ENCODE data around the gene PARP6. TPM values are rescaled to one million over a fixed set of nuclear protein-coding genes. Genes with fewer than 3 reads are reported as not detected.

PARP6 gene
- total RNA-seq, 1 experiment from 2014 or later = 65.9 TPM

DNA sequence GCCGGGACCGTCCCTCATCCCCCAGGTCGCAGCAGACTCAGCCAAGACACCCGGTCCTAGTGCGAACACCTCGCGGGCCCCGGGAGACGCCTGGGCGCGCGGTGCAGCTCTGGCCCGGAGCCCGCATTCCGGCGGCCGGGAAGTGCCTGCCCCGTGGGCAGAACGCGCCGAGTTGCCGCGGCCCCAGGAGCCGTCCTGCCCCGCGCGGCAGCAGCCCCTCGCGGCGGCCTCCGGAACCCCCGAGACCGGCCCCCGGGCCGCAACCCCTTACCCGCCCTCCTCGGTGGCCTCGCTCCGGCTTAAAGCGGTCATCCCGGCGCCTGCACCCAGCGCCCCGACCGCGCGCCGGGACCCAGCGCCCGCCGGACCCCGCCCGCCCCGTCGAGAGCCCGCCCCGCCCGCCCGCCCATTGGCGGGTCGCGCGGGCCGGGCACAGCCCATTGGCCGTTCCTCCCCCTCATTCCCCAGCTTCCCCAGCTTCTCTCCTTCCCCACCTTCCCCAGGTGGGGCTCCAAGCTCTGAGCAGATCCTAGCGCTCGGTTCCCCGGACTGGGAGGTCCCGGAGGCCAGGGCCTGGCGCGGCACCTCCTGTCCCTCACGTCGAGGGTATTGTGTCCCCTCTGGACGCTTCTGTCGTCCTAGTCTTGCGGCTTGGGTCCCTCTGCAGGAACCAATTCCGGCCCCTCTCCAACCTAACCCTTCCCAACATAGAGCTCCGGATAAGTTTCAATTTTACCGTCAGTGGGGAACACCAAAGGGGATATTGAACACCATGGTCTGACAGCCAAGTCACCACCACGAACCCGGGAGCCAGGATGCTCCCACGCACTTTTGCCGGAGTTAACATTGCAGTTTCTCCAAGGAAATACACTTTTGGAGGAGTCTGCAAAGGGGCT lies 74.6 kb downstream of the PARP6 start, which contains the start of gene GRAMD2A:
Gene GRAMD2A (minus strand): TSS at position 328 of the 896 bp plus-strand sequence.
- Histone ChIP-seq H3K79me2 (ENCODE audit: low read depth) (0 out of 2 replicates have a peak, but pooled peaks cover 1% of the 10 kb centered on the region), H3K27ac (no peak within 1 kb of the TSS)
- intact Hi-C loops (cut with micrococcal nuclease; ENCODE audit: unreplicated experiment) = loop anchor here (2.0 kb wide), 1 partner anchor 75 kb away; the partner anchor contains the start of gene PARP6

DNA sequence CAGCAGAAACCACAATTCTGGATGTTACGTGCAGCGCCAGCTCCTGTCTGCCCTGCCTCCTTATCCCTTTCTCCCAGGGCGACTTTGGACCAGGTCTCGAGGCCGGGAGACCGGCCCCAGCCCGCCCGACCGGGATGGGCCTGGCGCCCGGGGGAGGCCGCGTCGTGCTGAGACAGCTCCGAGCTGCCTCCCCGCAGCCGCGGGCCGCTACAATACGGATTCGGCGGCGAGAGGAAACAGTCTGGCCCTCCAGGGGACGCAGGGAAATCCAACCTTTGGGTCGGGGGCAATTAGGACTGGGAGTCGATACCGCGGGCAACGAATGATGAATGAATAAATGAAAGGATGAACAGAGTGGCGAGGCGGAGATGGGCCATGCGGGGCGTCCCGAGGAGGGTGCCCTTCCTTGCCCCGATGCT lies 75.3 kb downstream of the PARP6 start:
- TF ChIP-seq EZH2 (IDR thresholded peaks at IDR 0.05; ENCODE audit: low read depth) = no peak
- TF ChIP-seq, protein P1, sequence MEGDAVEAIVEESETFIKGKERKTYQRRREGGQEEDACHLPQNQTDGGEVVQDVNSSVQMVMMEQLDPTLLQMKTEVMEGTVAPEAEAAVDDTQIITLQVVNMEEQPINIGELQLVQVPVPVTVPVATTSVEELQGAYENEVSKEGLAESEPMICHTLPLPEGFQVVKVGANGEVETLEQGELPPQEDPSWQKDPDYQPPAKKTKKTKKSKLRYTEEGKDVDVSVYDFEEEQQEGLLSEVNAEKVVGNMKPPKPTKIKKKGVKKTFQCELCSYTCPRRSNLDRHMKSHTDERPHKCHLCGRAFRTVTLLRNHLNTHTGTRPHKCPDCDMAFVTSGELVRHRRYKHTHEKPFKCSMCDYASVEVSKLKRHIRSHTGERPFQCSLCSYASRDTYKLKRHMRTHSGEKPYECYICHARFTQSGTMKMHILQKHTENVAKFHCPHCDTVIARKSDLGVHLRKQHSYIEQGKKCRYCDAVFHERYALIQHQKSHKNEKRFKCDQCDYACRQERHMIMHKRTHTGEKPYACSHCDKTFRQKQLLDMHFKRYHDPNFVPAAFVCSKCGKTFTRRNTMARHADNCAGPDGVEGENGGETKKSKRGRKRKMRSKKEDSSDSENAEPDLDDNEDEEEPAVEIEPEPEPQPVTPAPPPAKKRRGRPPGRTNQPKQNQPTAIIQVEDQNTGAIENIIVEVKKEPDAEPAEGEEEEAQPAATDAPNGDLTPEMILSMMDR (conservative IDR thresholded peaks at IDR 0.05) = no peak
- Histone ChIP-seq H3K27ac (no peak overlapping the region), H3K27me3 (ENCODE audit: insufficient read depth, low read depth) (no peaks in the 10 kb centered on the region), H3K4me2 (no peak overlapping the region), H3K79me2 (ENCODE audit: low read depth) (no peaks in the 10 kb centered on the region), H3K4me1 (replicated peaks; ENCODE audit: insufficient read depth) (peaks cover 10% of the 10 kb centered on the region), H4K20me1 (ENCODE audit: insufficient read depth) (peaks cover 20% of the 10 kb centered on the region), H3K36me3 (ENCODE audit: low read depth) (peaks cover 28% of the 10 kb centered on the region), H3F3A (ENCODE audit: insufficient read depth, low read depth) (peaks cover 67% of the 10 kb centered on the region), H3K4me3 (no peak overlapping the region), H3K9me3 (ENCODE audit: insufficient read depth, low read depth) (no peaks in the 10 kb centered on the region), H3K9me2 (ENCODE audit: insufficient read depth) (no peaks in the 10 kb centered on the region), H2AFZ (no peak overlapping the region)
- no TSS peak for BruUV-seq (replicated peaks)
- ChIA-PET CTCF (no interaction called here), POLR2A (ENCODE audit: unreplicated experiment) (no interaction called here)
- intact Hi-C loops (cut with micrococcal nuclease; ENCODE audit: unreplicated experiment) = no loop called here
- no peak for DNase-seq

More for the DNA sequence above, 74.6 kb downstream of the PARP6 start, which contains the start of gene GRAMD2A:
- H3K4me2 ChIP-seq = no peak within 1 kb of the TSS
- peaks cover 73% of the 10 kb centered on the region for H3F3A ChIP-seq (ENCODE audit: insufficient read depth, low read depth)
- no peak within 1 kb of the TSS for H2AFZ ChIP-seq
- H3K9me2 ChIP-seq (ENCODE audit: insufficient read depth) = no peaks in the 10 kb centered on the region
- no peak within 1 kb of the TSS for H3K4me3 ChIP-seq
- DNase-seq = peak in 1 of 2 experiments; percentile 52
- ChIA-PET POLR2A (ENCODE audit: unreplicated experiment) (interaction anchor here (0.6 to 1.0 kb wide), 2 partner anchors 29 to 750 kb away, joined by 3 to 6 read pairs; no protein-coding TSS in a partner anchor), CTCF (interaction anchor here (0.6 to 1.4 kb wide), 4 partner anchors 29 to 817 kb away, joined by 3 to 15 read pairs (median 4); no protein-coding TSS in a partner anchor)
- no peaks in the 10 kb centered on the region for H3K27me3 ChIP-seq (ENCODE audit: insufficient read depth, low read depth)
- peaks cover 34% of the 10 kb centered on the region for H3K36me3 ChIP-seq (ENCODE audit: low read depth)
- no peak for TF ChIP-seq EZH2 (IDR thresholded peaks at IDR 0.05; ENCODE audit: low read depth)
- TF ChIP-seq, protein P1 (conservative IDR thresholded peaks at IDR 0.05) = no peak
- no TSS peak for BruUV-seq (replicated peaks)
- H4K20me1 ChIP-seq (ENCODE audit: insufficient read depth) = peaks cover 27% of the 10 kb centered on the region
- H3K4me1 ChIP-seq (replicated peaks; ENCODE audit: insufficient read depth) = peaks cover 10% of the 10 kb centered on the region
- no peaks in the 10 kb centered on the region for H3K9me3 ChIP-seq (ENCODE audit: insufficient read depth, low read depth)

DNA sequence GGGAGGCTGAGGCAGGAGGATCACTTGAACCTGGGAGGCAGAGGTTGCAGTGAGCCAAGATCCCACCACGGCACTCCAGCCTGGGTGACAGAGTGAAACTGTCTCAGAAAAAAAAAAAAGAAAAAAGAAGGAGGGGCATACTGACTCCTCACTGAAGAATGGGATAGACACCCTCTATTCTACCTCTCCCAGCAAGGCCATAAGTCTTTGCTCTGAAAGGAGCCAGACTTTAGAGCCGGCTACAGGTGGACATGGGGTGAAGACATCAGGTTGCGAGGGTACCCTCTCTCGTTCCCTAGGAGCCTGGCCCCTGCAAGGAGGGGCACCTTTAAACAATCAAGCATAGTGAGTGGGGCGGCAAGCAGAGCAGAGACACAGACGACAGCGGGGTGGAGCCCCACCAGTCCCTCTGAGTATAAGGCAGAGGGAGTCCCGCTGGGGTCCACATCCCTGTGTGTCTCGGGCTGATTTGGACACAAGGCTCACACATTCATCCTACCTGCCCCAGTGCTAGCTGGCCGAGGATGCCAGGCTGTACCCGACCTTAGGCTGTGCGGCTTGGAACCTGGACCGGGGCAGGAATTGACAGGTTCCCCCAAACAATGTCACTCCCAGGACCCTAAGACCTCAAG lies 75.8 kb downstream of the PARP6 start:
- ChIA-PET POLR2A (ENCODE audit: unreplicated experiment) (interaction anchor here (0.8 kb wide), 1 partner anchor 12 kb away, joined by 6 read pairs; no protein-coding TSS in a partner anchor), CTCF (interaction anchor here (0.6 kb wide), 1 partner anchor 20 kb away, joined by 28 read pairs; no protein-coding TSS in a partner anchor)
- no peak for DNase-seq
- Histone ChIP-seq H3K4me2 (no peak overlapping the region), H3K4me1 (replicated peaks; ENCODE audit: insufficient read depth) (peaks cover 10% of the 10 kb centered on the region), H3K9me2 (ENCODE audit: insufficient read depth) (no peaks in the 10 kb centered on the region), H3F3A (ENCODE audit: insufficient read depth, low read depth) (peaks cover 62% of the 10 kb centered on the region), H3K27me3 (ENCODE audit: insufficient read depth, low read depth) (no peaks in the 10 kb centered on the region), H2AFZ (no peak overlapping the region), H3K9me3 (ENCODE audit: insufficient read depth, low read depth) (no peaks in the 10 kb centered on the region), H3K36me3 (ENCODE audit: low read depth) (peaks cover 22% of the 10 kb centered on the region), H3K79me2 (ENCODE audit: low read depth) (no peaks in the 10 kb centered on the region), H3K27ac (peak overlapping the region; percentile 55; the same call in 1 of the 2 replicates), H4K20me1 (ENCODE audit: insufficient read depth) (peaks cover 15% of the 10 kb centered on the region), H3K4me3 (no peak overlapping the region)
- no TSS peak for BruUV-seq (replicated peaks)
- TF ChIP-seq EZH2 (IDR thresholded peaks at IDR 0.05; ENCODE audit: low read depth) = no peak
- TF ChIP-seq, protein P1 (conservative IDR thresholded peaks at IDR 0.05) = no peak
- intact Hi-C loops (cut with micrococcal nuclease; ENCODE audit: unreplicated experiment) = no loop called here
